PC-9 (cell line): ENCODE measurements around the gene NR6A1. TPM values are rescaled to one million over a fixed set of nuclear protein-coding genes. Genes with fewer than 3 reads are reported as not detected.

Experiments
- BruUV-seq: library from RNA; stranded (reverse); fragments of 400-500 nt; replicated peaks from 2 replicates; lab custom pipeline; 2021; lab: Mats Ljungman, UMichigan
- CTCF ChIA-PET: fragments of 300-600 bp; sonication (Branson Sonifier 250); formaldehyde crosslinking; loops from one replicate; lab custom pipeline; 2022; ENCODE audit warnings: antibody characterized with exemption; lab: Charles Lee
- POLR2A ChIA-PET: fragments of 300-600 bp; sonication (Branson Sonifier 250); formaldehyde crosslinking; loops from one replicate; lab custom pipeline; 2022; ENCODE audit warnings: antibody characterized with exemption; ENCODE audit not compliant: unreplicated experiment; lab: Charles Lee
- DNase-seq, 2 experiments: peaks; one replicate each; pipeline versions ENCODE4 v3.0.0 to v3.0.0-alpha.2; 2015 to 2022; ENCODE audit warnings: mixed read lengths in 1 of 2
- H2AFZ ChIP-seq: fragments of 200-600 bp; sonication (generic); 2 replicates; pipeline ENCODE4 v1.8.1; 2017; ENCODE audit warnings: antibody characterized with exemption
- H3F3A ChIP-seq: fragments of 200-600 bp; sonication (generic); 2 replicates; pipeline ENCODE4 v1.8.1; 2017; ENCODE audit warnings: antibody characterized with exemption, mild to moderate bottlenecking, low read depth; ENCODE audit not compliant: insufficient read depth
- H3K27ac ChIP-seq: fragments of 200-600 bp; sonication (generic); 2 replicates; pipeline ENCODE4 v1.6.1; 2016; ENCODE audit warnings: mixed run types
- H3K27me3 ChIP-seq: fragments of 200-600 bp; sonication (generic); 2 replicates; pipeline ENCODE4 v1.6.1; 2016; ENCODE audit warnings: low read depth, mixed run types; ENCODE audit not compliant: insufficient read depth
- H3K36me3 ChIP-seq: fragments of 200-600 bp; sonication (generic); 2 replicates; pipeline ENCODE4 v1.6.1; 2016; ENCODE audit warnings: low read depth, mixed run types
- H3K4me1 ChIP-seq: fragments of 200-600 bp; sonication (generic); replicated peaks from 2 replicates; pipeline ENCODE4 v1.6.1; 2016; ENCODE audit warnings: mixed run types; ENCODE audit not compliant: insufficient read depth
- H3K4me2 ChIP-seq: fragments of 200-600 bp; sonication (generic); 2 replicates; pipeline ENCODE4 v1.6.1; 2017; ENCODE audit warnings: mixed run types
- H3K4me3 ChIP-seq: fragments of 200-600 bp; sonication (generic); 2 replicates; pipeline ENCODE4 v1.6.1; 2016; ENCODE audit warnings: mixed run types
- H3K79me2 ChIP-seq: fragments of 200-600 bp; sonication (generic); 2 replicates; pipeline ENCODE4 v1.6.1; 2017; ENCODE audit warnings: low read depth, mixed run types
- H3K9me2 ChIP-seq: fragments of 200-600 bp; sonication (generic); 2 replicates; pipeline ENCODE4 v1.8.1; 2017; ENCODE audit warnings: mild to moderate bottlenecking; ENCODE audit not compliant: insufficient read depth
- H3K9me3 ChIP-seq: fragments of 200-600 bp; sonication (generic); 2 replicates; pipeline ENCODE4 v1.8.1; 2016; ENCODE audit warnings: low read depth; ENCODE audit not compliant: insufficient read depth
- H4K20me1 ChIP-seq: fragments of 200-600 bp; sonication (generic); 2 replicates; pipeline ENCODE4 v1.8.1; 2017; ENCODE audit not compliant: insufficient read depth
- EZH2 ChIP-seq: fragments of 200-600 bp; sonication (generic); IDR thresholded peaks from 2 replicates; pipeline ENCODE4 v1.8.0; 2017; ENCODE audit warnings: antibody characterized with exemption, low read depth
- intact Hi-C: fragments of 100-400 bp; cut with micrococcal nuclease; formaldehyde crosslinking; loops from one replicate; pipeline ENCODE4 v1.10.0; 2022; ENCODE audit not compliant: unreplicated experiment
- total RNA-seq: library from RNA; stranded (reverse); gene quantifications from 2 replicates; pipeline ENCODE4 v1.2.3, GENCODE V29; 2021
- TF ChIP-seq, protein P1 (sequence below): fragments of 200-600 bp; sonication (generic); conservative IDR thresholded peaks from 2 replicates; pipeline ENCODE4 v1.6.1; 2017; ENCODE audit warnings: mixed run types, antibody characterized with exemption, mild to moderate bottlenecking, moderate library complexity

The NR6A1 gene
- total RNA-seq, 1 experiment from 2014 or later, result 13.0 TPM

DNA sequence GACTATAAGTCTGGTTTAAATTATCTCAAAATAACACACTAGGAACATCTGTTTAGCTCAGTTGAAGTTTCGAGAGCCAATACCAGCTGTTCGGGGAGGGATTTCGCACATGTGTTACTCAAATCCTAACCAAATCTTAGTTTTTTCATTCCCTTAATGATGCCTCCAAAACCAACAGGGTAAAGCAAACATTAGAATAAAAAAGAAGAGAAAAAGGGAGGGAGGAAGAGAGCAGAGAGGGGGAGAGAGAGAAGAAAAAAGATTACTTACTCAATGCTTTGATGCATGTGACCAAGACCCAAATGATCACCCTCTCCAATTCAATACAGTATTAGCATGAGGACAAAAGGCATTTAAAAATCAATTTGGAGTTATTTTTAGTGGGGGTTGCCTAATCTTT lies 177.9 kb downstream of the NR6A1 start:
- Histone ChIP-seq H2AFZ (no peak overlapping the region), H3K27ac (no peak overlapping the region), H3K4me1 (peaks cover 27% of the 10 kb centered on the region), H3F3A (peaks cover 16% of the 10 kb centered on the region; the same call in 1 of the 2 replicates), H4K20me1 (0 out of 2 replicates have a peak, but pooled peaks cover 4% of the 10 kb centered on the region), H3K27me3 (no peaks in the 10 kb centered on the region), H3K4me3 (no peak overlapping the region), H3K9me2 (no peaks in the 10 kb centered on the region), H3K4me2 (no peak overlapping the region), H3K79me2 (peaks cover 6% of the 10 kb centered on the region; the same call in 1 of the 2 replicates), H3K9me3 (no peaks in the 10 kb centered on the region), H3K36me3 (no peaks in the 10 kb centered on the region)
- no TSS peak for BruUV-seq
- no peak for DNase-seq
- ChIA-PET POLR2A (no interaction called here), CTCF (no interaction called here)
- intact Hi-C loops, result no loop called here
- TF ChIP-seq EZH2, result no peak
- TF ChIP-seq, protein P1, sequence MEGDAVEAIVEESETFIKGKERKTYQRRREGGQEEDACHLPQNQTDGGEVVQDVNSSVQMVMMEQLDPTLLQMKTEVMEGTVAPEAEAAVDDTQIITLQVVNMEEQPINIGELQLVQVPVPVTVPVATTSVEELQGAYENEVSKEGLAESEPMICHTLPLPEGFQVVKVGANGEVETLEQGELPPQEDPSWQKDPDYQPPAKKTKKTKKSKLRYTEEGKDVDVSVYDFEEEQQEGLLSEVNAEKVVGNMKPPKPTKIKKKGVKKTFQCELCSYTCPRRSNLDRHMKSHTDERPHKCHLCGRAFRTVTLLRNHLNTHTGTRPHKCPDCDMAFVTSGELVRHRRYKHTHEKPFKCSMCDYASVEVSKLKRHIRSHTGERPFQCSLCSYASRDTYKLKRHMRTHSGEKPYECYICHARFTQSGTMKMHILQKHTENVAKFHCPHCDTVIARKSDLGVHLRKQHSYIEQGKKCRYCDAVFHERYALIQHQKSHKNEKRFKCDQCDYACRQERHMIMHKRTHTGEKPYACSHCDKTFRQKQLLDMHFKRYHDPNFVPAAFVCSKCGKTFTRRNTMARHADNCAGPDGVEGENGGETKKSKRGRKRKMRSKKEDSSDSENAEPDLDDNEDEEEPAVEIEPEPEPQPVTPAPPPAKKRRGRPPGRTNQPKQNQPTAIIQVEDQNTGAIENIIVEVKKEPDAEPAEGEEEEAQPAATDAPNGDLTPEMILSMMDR, result no peak

DNA sequence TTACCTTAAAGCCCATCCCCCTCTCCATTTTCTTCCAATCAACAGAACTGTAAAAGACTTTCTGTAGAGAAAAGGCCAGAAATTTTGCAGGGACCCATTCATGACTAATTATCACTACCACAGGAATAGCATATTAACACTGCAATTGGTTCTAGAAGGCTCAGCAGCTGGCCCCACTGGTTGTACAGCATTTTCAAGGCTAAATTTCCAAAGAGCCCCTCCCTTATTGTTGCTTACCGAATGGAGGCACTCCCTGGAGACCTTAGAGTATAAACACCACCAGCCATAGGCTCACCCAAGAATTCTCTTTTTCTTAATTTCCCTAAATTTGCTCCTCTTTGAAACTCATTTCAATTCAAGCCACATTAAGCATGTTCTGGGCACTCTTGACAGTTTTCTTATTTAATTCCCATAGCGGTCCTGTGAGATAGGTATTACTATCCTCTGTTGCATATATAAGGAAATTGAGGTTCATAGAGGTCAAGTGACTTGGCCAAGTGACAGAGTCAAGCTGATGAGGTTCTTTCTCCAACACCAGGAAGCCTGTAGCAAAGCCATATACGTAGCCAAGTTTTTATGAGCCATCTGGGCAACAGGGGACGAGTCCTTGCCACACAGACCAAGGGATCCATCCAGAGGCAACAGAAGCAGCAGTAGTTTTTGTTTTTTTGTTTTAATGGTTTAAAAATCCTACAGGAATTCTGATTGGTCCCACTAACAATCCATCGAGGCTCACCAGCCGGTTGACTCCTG lies 180.0 kb downstream of the NR6A1 start:
- TF ChIP-seq, protein P1, result no peak
- TF ChIP-seq EZH2, result no peak

DNA sequence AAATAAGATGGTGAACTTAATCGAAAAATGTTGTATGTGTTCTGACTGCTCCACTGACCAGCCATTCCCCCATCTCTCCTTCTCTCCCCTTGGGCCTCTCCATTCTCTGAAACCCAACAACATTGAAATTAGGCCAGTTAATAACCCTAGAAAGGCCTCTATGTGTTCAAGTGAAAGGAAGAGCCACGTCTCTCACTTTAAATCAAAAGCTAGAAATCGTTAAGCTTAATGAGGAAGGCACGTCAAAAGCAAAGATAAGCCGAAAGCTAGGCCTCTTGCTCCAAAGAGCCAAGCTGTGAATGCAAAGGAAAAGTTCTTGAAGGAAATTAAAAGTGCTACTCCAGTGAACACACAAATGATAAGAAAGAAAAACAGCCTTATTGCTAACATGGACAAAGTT lies 186.5 kb downstream of the NR6A1 start:
- Histone ChIP-seq H3F3A (no peaks in the 10 kb centered on the region), H3K27me3 (no peaks in the 10 kb centered on the region), H2AFZ (no peak overlapping the region), H3K27ac (no peak overlapping the region), H3K4me2 (no peak overlapping the region), H4K20me1 (no peaks in the 10 kb centered on the region; the same call in 1 of the 2 replicates), H3K9me3 (0 out of 2 replicates have a peak, but pooled peaks cover 3% of the 10 kb centered on the region), H3K79me2 (peaks cover 7% of the 10 kb centered on the region), H3K36me3 (no peaks in the 10 kb centered on the region), H3K4me3 (no peak overlapping the region), H3K4me1 (no peaks in the 10 kb centered on the region), H3K9me2 (no peaks in the 10 kb centered on the region)
- TF ChIP-seq EZH2, result no peak
- DNase-seq, result no peak
- ChIA-PET CTCF (no interaction called here), POLR2A (no interaction called here)
- BruUV-seq, result no TSS peak
- intact Hi-C loops, result no loop called here

More for the DNA sequence above, 180.0 kb downstream of the NR6A1 start:
- H3F3A ChIP-seq, result peaks cover 16% of the 10 kb centered on the region; the same call in 1 of the 2 replicates
- H3K79me2 ChIP-seq, result peaks cover 6% of the 10 kb centered on the region; the same call in 1 of the 2 replicates
- no TSS peak for BruUV-seq
- H3K27ac ChIP-seq, result peak overlapping the region; percentile 45
- H3K4me1 ChIP-seq, result peaks cover 27% of the 10 kb centered on the region
- H3K36me3 ChIP-seq, result no peaks in the 10 kb centered on the region
- H3K9me2 ChIP-seq, result no peaks in the 10 kb centered on the region
- no peaks in the 10 kb centered on the region for H3K9me3 ChIP-seq
- POLR2A ChIA-PET, result interaction anchor here (0.6 kb wide), 1 partner anchor 31 kb away, joined by 3 read pairs; no protein-coding TSS in a partner anchor
- H3K4me3 ChIP-seq, result no peak overlapping the region
- peak; percentile 56 to 88 for DNase-seq
- intact Hi-C loops, result loop anchor here (1.0 kb wide), 1 partner anchor 22 kb away; no protein-coding TSS in a partner anchor
- peak overlapping the region; percentile 45 for H3K4me2 ChIP-seq
- H4K20me1 ChIP-seq, result 0 out of 2 replicates have a peak, but pooled peaks cover 4% of the 10 kb centered on the region
- no peaks in the 10 kb centered on the region for H3K27me3 ChIP-seq
- H2AFZ ChIP-seq, result no peak overlapping the region
- CTCF ChIA-PET, result no interaction called here
